ENCODE data around the gene COL9A3.

GRCh38 chr20:62889871-62890270, 73.0 kb downstream of the COL9A3 start:
- TF ChIP-seq CTCF (IDR thresholded peaks at IDR 0.05) (no peak), GATA3 (IDR thresholded peaks at IDR 0.05; ENCODE audit: borderline replicate concordance) (no peak), HMGXB4 (CRISPR knock-in tag; IDR thresholded peaks at IDR 0.05; ENCODE audit: borderline replicate concordance) (no peak), NR3C1 (IDR thresholded peaks at IDR 0.05) (no peak), BHLHE40 (IDR thresholded peaks at IDR 0.05; ENCODE audit: low read depth, low read length) (no peak), POLR2A (IDR thresholded peaks at IDR 0.05; ENCODE audit: low read length) (no peak), ZNF302 (CRISPR knock-in tag; IDR thresholded peaks at IDR 0.05) (no peak)

Measured in A549 (cell line).